ENCODE results near the gene ANGPTL5.

The ANGPTL5 gene

GRCh38 chr11:101889767-101890166 is 26.6 kb downstream of the ANGPTL5 start:
- Histone ChIP-seq H3K36me3 (ENCODE audit: control insufficient read depth in 2 of 2, insufficient read depth in 2 of 2, low read length in 2 of 2) (no peaks in the 10 kb centered on the region), H3K4me1 (ENCODE audit: control insufficient read depth, insufficient read depth, low read length) (no peaks in the 10 kb centered on the region), H3K4me3 (ENCODE audit: low read length in 2 of 2) (no peak overlapping the region), H3K9ac (ENCODE audit: low read length in 2 of 2) (no peak overlapping the region), H3K27me3 (ENCODE audit: control insufficient read depth in 1 of 2, insufficient read depth in 2 of 2, low read length in 2 of 2) (no peaks in the 10 kb centered on the region), H3K27ac (ENCODE audit: low read length) (no peak overlapping the region), H3K9me3 (ENCODE audit: control insufficient read depth in 2 of 2, low read length in 2 of 2) (no peaks in the 10 kb centered on the region)

GRCh38 chr11:101885631-101886030 is 30.7 kb downstream of the ANGPTL5 start:
- H3K36me3 ChIP-seq (ENCODE audit: control insufficient read depth in 2 of 2, insufficient read depth in 2 of 2, low read length in 2 of 2), result no peaks in the 10 kb centered on the region
- no peak overlapping the region for H3K27ac ChIP-seq (ENCODE audit: low read length)
- H3K4me1 ChIP-seq (ENCODE audit: control insufficient read depth, insufficient read depth, low read length), result no peaks in the 10 kb centered on the region
- H3K9me3 ChIP-seq (ENCODE audit: control insufficient read depth in 2 of 2, low read length in 2 of 2), result no peaks in the 10 kb centered on the region
- no peak overlapping the region for H3K4me3 ChIP-seq (ENCODE audit: low read length in 2 of 2)
- H3K27me3 ChIP-seq (ENCODE audit: control insufficient read depth in 1 of 2, insufficient read depth in 2 of 2, low read length in 2 of 2), result no peaks in the 10 kb centered on the region
- no peak overlapping the region for H3K9ac ChIP-seq (ENCODE audit: low read length in 2 of 2)

- H3K4me1 ChIP-seq (ENCODE audit: control insufficient read depth, insufficient read depth, low read length), result no peaks in the 10 kb centered on the region
- no peak overlapping the region for H3K4me3 ChIP-seq (ENCODE audit: low read length in 2 of 2)
- no peak overlapping the region for H3K9ac ChIP-seq (ENCODE audit: low read length in 2 of 2)
- no peaks in the 10 kb centered on the region for H3K27me3 ChIP-seq (ENCODE audit: control insufficient read depth in 1 of 2, insufficient read depth in 2 of 2, low read length in 2 of 2)
- H3K27ac ChIP-seq (ENCODE audit: low read length), result no peak overlapping the region
- no peaks in the 10 kb centered on the region for H3K9me3 ChIP-seq (ENCODE audit: control insufficient read depth in 2 of 2, low read length in 2 of 2)
- H3K36me3 ChIP-seq (ENCODE audit: control insufficient read depth in 2 of 2, insufficient read depth in 2 of 2, low read length in 2 of 2), result no peaks in the 10 kb centered on the region
These were observed 34.7 kb downstream of the ANGPTL5 start for GRCh38 chr11:101881586-101881985.

- no peaks in the 10 kb centered on the region for H3K27me3 ChIP-seq (ENCODE audit: control insufficient read depth in 1 of 2, insufficient read depth in 2 of 2, low read length in 2 of 2)
- H3K36me3 ChIP-seq (ENCODE audit: control insufficient read depth in 2 of 2, insufficient read depth in 2 of 2, low read length in 2 of 2), result no peaks in the 10 kb centered on the region
- H3K4me1 ChIP-seq (ENCODE audit: control insufficient read depth, insufficient read depth, low read length), result no peaks in the 10 kb centered on the region
- no peak overlapping the region for H3K4me3 ChIP-seq (ENCODE audit: low read length in 2 of 2)
- no peak overlapping the region for H3K27ac ChIP-seq (ENCODE audit: low read length)
- no peaks in the 10 kb centered on the region for H3K9me3 ChIP-seq (ENCODE audit: control insufficient read depth in 2 of 2, low read length in 2 of 2)
- no peak overlapping the region for H3K9ac ChIP-seq (ENCODE audit: low read length in 2 of 2)
These were observed 36.1 kb downstream of the ANGPTL5 start for GRCh38 chr11:101880222-101880621.

GRCh38 chr11:101872171-101872882 is 44.0 kb downstream of the ANGPTL5 start:
- no peaks in the 10 kb centered on the region for H3K9me3 ChIP-seq (ENCODE audit: control insufficient read depth in 2 of 2, low read length in 2 of 2)
- H3K4me3 ChIP-seq (ENCODE audit: low read length in 2 of 2), result no peak overlapping the region
- no peak overlapping the region for H3K27ac ChIP-seq (ENCODE audit: low read length)
- no peaks in the 10 kb centered on the region for H3K36me3 ChIP-seq (ENCODE audit: control insufficient read depth in 2 of 2, insufficient read depth in 2 of 2, low read length in 2 of 2)
- no peaks in the 10 kb centered on the region for H3K4me1 ChIP-seq (ENCODE audit: control insufficient read depth, insufficient read depth, low read length)
- no peak overlapping the region for H3K9ac ChIP-seq (ENCODE audit: low read length in 2 of 2)
- H3K27me3 ChIP-seq (ENCODE audit: control insufficient read depth in 1 of 2, insufficient read depth in 2 of 2, low read length in 2 of 2), result no peaks in the 10 kb centered on the region

- Histone ChIP-seq H3K9ac (ENCODE audit: low read length in 2 of 2) (no peak overlapping the region), H3K27ac (ENCODE audit: low read length) (no peak overlapping the region), H3K27me3 (ENCODE audit: control insufficient read depth in 1 of 2, insufficient read depth in 2 of 2, low read length in 2 of 2) (no peaks in the 10 kb centered on the region), H3K4me1 (ENCODE audit: control insufficient read depth, insufficient read depth, low read length) (no peaks in the 10 kb centered on the region), H3K9me3 (ENCODE audit: control insufficient read depth in 2 of 2, low read length in 2 of 2) (no peaks in the 10 kb centered on the region), H3K4me3 (ENCODE audit: low read length in 2 of 2) (no peak overlapping the region), H3K36me3 (ENCODE audit: control insufficient read depth in 2 of 2, insufficient read depth in 2 of 2, low read length in 2 of 2) (no peaks in the 10 kb centered on the region)
These were observed 45.8 kb downstream of the ANGPTL5 start for GRCh38 chr11:101870510-101870909.

- no peaks in the 10 kb centered on the region for H3K36me3 ChIP-seq (ENCODE audit: control insufficient read depth in 2 of 2, insufficient read depth in 2 of 2, low read length in 2 of 2)
- H3K27ac ChIP-seq (ENCODE audit: low read length), result no peak overlapping the region
- H3K9me3 ChIP-seq (ENCODE audit: control insufficient read depth in 2 of 2, low read length in 2 of 2), result no peaks in the 10 kb centered on the region
- H3K4me3 ChIP-seq (ENCODE audit: low read length in 2 of 2), result no peak overlapping the region
- no peaks in the 10 kb centered on the region for H3K4me1 ChIP-seq (ENCODE audit: control insufficient read depth, insufficient read depth, low read length)
- H3K27me3 ChIP-seq (ENCODE audit: control insufficient read depth in 1 of 2, insufficient read depth in 2 of 2, low read length in 2 of 2), result no peaks in the 10 kb centered on the region
- H3K9ac ChIP-seq (ENCODE audit: low read length in 2 of 2), result no peak overlapping the region
These were observed 48.4 kb downstream of the ANGPTL5 start for GRCh38 chr11:101867951-101868350.

- H3K27me3 ChIP-seq (ENCODE audit: control insufficient read depth in 1 of 2, insufficient read depth in 2 of 2, low read length in 2 of 2), result no peaks in the 10 kb centered on the region
- no peak overlapping the region for H3K4me3 ChIP-seq (ENCODE audit: low read length in 2 of 2)
- no peak overlapping the region for H3K27ac ChIP-seq (ENCODE audit: low read length)
- no peaks in the 10 kb centered on the region for H3K4me1 ChIP-seq (ENCODE audit: control insufficient read depth, insufficient read depth, low read length)
- H3K9ac ChIP-seq (ENCODE audit: low read length in 2 of 2), result no peak overlapping the region
- H3K36me3 ChIP-seq (ENCODE audit: control insufficient read depth in 2 of 2, insufficient read depth in 2 of 2, low read length in 2 of 2), result no peaks in the 10 kb centered on the region
- H3K9me3 ChIP-seq (ENCODE audit: control insufficient read depth in 2 of 2, low read length in 2 of 2), result no peaks in the 10 kb centered on the region
These were observed 49.5 kb downstream of the ANGPTL5 start for GRCh38 chr11:101866619-101867491.

- no peaks in the 10 kb centered on the region for H3K9me3 ChIP-seq (ENCODE audit: control insufficient read depth in 2 of 2, low read length in 2 of 2)
- H3K27ac ChIP-seq (ENCODE audit: low read length), result no peak overlapping the region
- no peak overlapping the region for H3K4me3 ChIP-seq (ENCODE audit: low read length in 2 of 2)
- no peaks in the 10 kb centered on the region for H3K36me3 ChIP-seq (ENCODE audit: control insufficient read depth in 2 of 2, insufficient read depth in 2 of 2, low read length in 2 of 2)
- no peak overlapping the region for H3K9ac ChIP-seq (ENCODE audit: low read length in 2 of 2)
- H3K4me1 ChIP-seq (ENCODE audit: control insufficient read depth, insufficient read depth, low read length), result no peaks in the 10 kb centered on the region
- no peaks in the 10 kb centered on the region for H3K27me3 ChIP-seq (ENCODE audit: control insufficient read depth in 1 of 2, insufficient read depth in 2 of 2, low read length in 2 of 2)
These were observed 52.2 kb downstream of the ANGPTL5 start for GRCh38 chr11:101864098-101864497.

GRCh38 chr11:101863361-101863760 is 53.0 kb downstream of the ANGPTL5 start:
- no peak overlapping the region for H3K9ac ChIP-seq (ENCODE audit: low read length in 2 of 2)
- H3K27me3 ChIP-seq (ENCODE audit: control insufficient read depth in 1 of 2, insufficient read depth in 2 of 2, low read length in 2 of 2), result no peaks in the 10 kb centered on the region
- no peak overlapping the region for H3K27ac ChIP-seq (ENCODE audit: low read length)

More at GRCh38 chr11:101863361-101863760, 53.0 kb downstream of the ANGPTL5 start:
- Histone ChIP-seq H3K9me3 (ENCODE audit: control insufficient read depth in 2 of 2, low read length in 2 of 2) (no peaks in the 10 kb centered on the region), H3K4me1 (ENCODE audit: control insufficient read depth, insufficient read depth, low read length) (no peaks in the 10 kb centered on the region), H3K36me3 (ENCODE audit: control insufficient read depth in 2 of 2, insufficient read depth in 2 of 2, low read length in 2 of 2) (no peaks in the 10 kb centered on the region), H3K4me3 (ENCODE audit: low read length in 2 of 2) (no peak overlapping the region)
